ENCODE measurements around the gene CPLANE1.

Gene CPLANE1

GRCh38 chr5:37071901-37072581 lies 177.1 kb downstream of the CPLANE1 start:
- DNase-seq (ENCODE audit: extremely low spot score), result no peak
- TF ChIP-seq CTBP1 (IDR thresholded peaks at IDR 0.05; ENCODE audit: borderline replicate concordance) (no peak), SP1 (IDR thresholded peaks at IDR 0.05) (no peak), LEF1 (IDR thresholded peaks at IDR 0.05; ENCODE audit: borderline replicate concordance) (no peak), SUZ12 (IDR thresholded peaks at IDR 0.05) (no peak), ELF4 (IDR thresholded peaks at IDR 0.05) (no peak), PKNOX1 (IDR thresholded peaks at IDR 0.05) (no peak), L3MBTL2 (conservative IDR thresholded peaks at IDR 0.05) (no peak), NFRKB (IDR thresholded peaks at IDR 0.05) (no peak), FOXM1 (IDR thresholded peaks at IDR 0.05; ENCODE audit: borderline replicate concordance) (no peak), TARDBP (IDR thresholded peaks at IDR 0.05) (no peak), HDGF (IDR thresholded peaks at IDR 0.05; ENCODE audit: borderline replicate concordance) (no peak), BHLHE40 (IDR thresholded peaks at IDR 0.05; ENCODE audit: borderline replicate concordance) (no peak), FOXA1 (IDR thresholded peaks at IDR 0.05) (no peak), ARNT (IDR thresholded peaks at IDR 0.05) (no peak), FOXK2 (IDR thresholded peaks at IDR 0.05) (no peak), ZNF384 (IDR thresholded peaks at IDR 0.05) (no peak)
- ChIA-PET POLR2A (no interaction called here), CTCF (no interaction called here)

GRCh38 chr5:37071487-37071886 lies 177.7 kb downstream of the CPLANE1 start:
- TF ChIP-seq ELF4 (IDR thresholded peaks at IDR 0.05) (no peak), FOXM1 (IDR thresholded peaks at IDR 0.05; ENCODE audit: borderline replicate concordance) (no peak), L3MBTL2 (conservative IDR thresholded peaks at IDR 0.05) (no peak), FOXA1 (IDR thresholded peaks at IDR 0.05) (no peak), TARDBP (IDR thresholded peaks at IDR 0.05) (no peak), SUZ12 (IDR thresholded peaks at IDR 0.05) (no peak), FOXK2 (IDR thresholded peaks at IDR 0.05) (no peak), SP1 (IDR thresholded peaks at IDR 0.05) (no peak), ARNT (IDR thresholded peaks at IDR 0.05) (no peak), PKNOX1 (IDR thresholded peaks at IDR 0.05) (no peak), ZNF384 (IDR thresholded peaks at IDR 0.05) (no peak), BHLHE40 (IDR thresholded peaks at IDR 0.05; ENCODE audit: borderline replicate concordance) (no peak), CTBP1 (IDR thresholded peaks at IDR 0.05; ENCODE audit: borderline replicate concordance) (no peak), NFRKB (IDR thresholded peaks at IDR 0.05) (no peak), HDGF (IDR thresholded peaks at IDR 0.05; ENCODE audit: borderline replicate concordance) (no peak)

GRCh38 chr5:37064442-37064841 lies 184.7 kb downstream of the CPLANE1 start:
- CTCF ChIA-PET, result no interaction called here
- no peak for TF ChIP-seq SP1 (IDR thresholded peaks at IDR 0.05)
- TF ChIP-seq FOXM1 (IDR thresholded peaks at IDR 0.05; ENCODE audit: borderline replicate concordance), result no peak
- DNase-seq (ENCODE audit: extremely low spot score), result no peak
- POLR2A ChIA-PET, result no interaction called here

More at GRCh38 chr5:37071487-37071886, 177.7 kb downstream of the CPLANE1 start:
- ChIA-PET POLR2A (no interaction called here), CTCF (no interaction called here)
- DNase-seq (ENCODE audit: extremely low spot score), result no peak

GRCh38 chr5:37063739-37064138 lies 185.4 kb downstream of the CPLANE1 start:
- ChIA-PET CTCF (no interaction called here), POLR2A (no interaction called here)
- DNase-seq (ENCODE audit: extremely low spot score), result no peak
- TF ChIP-seq BHLHE40 (IDR thresholded peaks at IDR 0.05; ENCODE audit: borderline replicate concordance), result no peak
- TF ChIP-seq FOXA1 (IDR thresholded peaks at IDR 0.05), result no peak
- TF ChIP-seq ELF4 (IDR thresholded peaks at IDR 0.05), result no peak
- no peak for TF ChIP-seq L3MBTL2 (conservative IDR thresholded peaks at IDR 0.05)
- no peak for TF ChIP-seq ARNT (IDR thresholded peaks at IDR 0.05)
- TF ChIP-seq HDGF (IDR thresholded peaks at IDR 0.05; ENCODE audit: borderline replicate concordance), result no peak
- no peak for TF ChIP-seq NFRKB (IDR thresholded peaks at IDR 0.05)
- TF ChIP-seq SP1 (IDR thresholded peaks at IDR 0.05), result no peak
- TF ChIP-seq SUZ12 (IDR thresholded peaks at IDR 0.05), result no peak
- TF ChIP-seq ZNF384 (IDR thresholded peaks at IDR 0.05), result no peak

- ChIA-PET POLR2A (no interaction called here), CTCF (no interaction called here)
- TF ChIP-seq TARDBP (IDR thresholded peaks at IDR 0.05), result no peak
- no peak for TF ChIP-seq SP1 (IDR thresholded peaks at IDR 0.05)
- no peak for TF ChIP-seq ZNF384 (IDR thresholded peaks at IDR 0.05)
- TF ChIP-seq SUZ12 (IDR thresholded peaks at IDR 0.05), result no peak
- TF ChIP-seq CTBP1 (IDR thresholded peaks at IDR 0.05; ENCODE audit: borderline replicate concordance), result no peak
- TF ChIP-seq FOXM1 (IDR thresholded peaks at IDR 0.05; ENCODE audit: borderline replicate concordance), result no peak
- no peak for TF ChIP-seq ELF4 (IDR thresholded peaks at IDR 0.05)
- TF ChIP-seq HDGF (IDR thresholded peaks at IDR 0.05; ENCODE audit: borderline replicate concordance), result no peak
- no peak for TF ChIP-seq LEF1 (IDR thresholded peaks at IDR 0.05; ENCODE audit: borderline replicate concordance)
- TF ChIP-seq L3MBTL2 (conservative IDR thresholded peaks at IDR 0.05), result no peak
- TF ChIP-seq PKNOX1 (IDR thresholded peaks at IDR 0.05), result no peak
- no peak for TF ChIP-seq NFRKB (IDR thresholded peaks at IDR 0.05)
- TF ChIP-seq FOXK2 (IDR thresholded peaks at IDR 0.05), result no peak
- TF ChIP-seq ARNT (IDR thresholded peaks at IDR 0.05), result no peak
- TF ChIP-seq BHLHE40 (IDR thresholded peaks at IDR 0.05; ENCODE audit: borderline replicate concordance), result no peak
- TF ChIP-seq FOXA1 (IDR thresholded peaks at IDR 0.05), result no peak
- DNase-seq (ENCODE audit: extremely low spot score), result no peak
Observed at GRCh38 chr5:37060030-37060429, 189.1 kb downstream of the CPLANE1 start.

- CTCF ChIA-PET, result interaction anchor here (0.9 kb wide), 1 partner anchor 13 kb away, joined by 3 read pairs; no protein-coding TSS in a partner anchor
- POLR2A ChIA-PET, result no interaction called here
- DNase-seq (ENCODE audit: extremely low spot score), result no peak
- TF ChIP-seq FOXA1 (IDR thresholded peaks at IDR 0.05) (no peak), ELF4 (IDR thresholded peaks at IDR 0.05) (no peak), FOXM1 (IDR thresholded peaks at IDR 0.05; ENCODE audit: borderline replicate concordance) (no peak), SUZ12 (IDR thresholded peaks at IDR 0.05) (no peak), CTBP1 (IDR thresholded peaks at IDR 0.05; ENCODE audit: borderline replicate concordance) (no peak), FOXK2 (IDR thresholded peaks at IDR 0.05) (no peak), PKNOX1 (IDR thresholded peaks at IDR 0.05) (no peak), BHLHE40 (IDR thresholded peaks at IDR 0.05; ENCODE audit: borderline replicate concordance) (no peak), L3MBTL2 (conservative IDR thresholded peaks at IDR 0.05) (no peak)
Observed at GRCh38 chr5:37056762-37057161, 192.4 kb downstream of the CPLANE1 start.
